Effector memory CD4-positive, alpha-beta T cell (primary cell): ENCODE results near the gene BTBD9.

ENCODE experiments used
- DNase-seq, 3 donors: peaks; one replicate each; pipeline ENCODE4 v3.0.0-alpha.2; 2020
- H3K27ac ChIP-seq: 2 replicates; pipeline ENCODE4 v1.7.0; 2013; ENCODE audit warnings: mild to moderate bottlenecking, low read length, moderate library complexity; ENCODE audit not compliant: insufficient read depth, poor library complexity, severe bottlenecking
- H3K27me3 ChIP-seq: replicated peaks from 2 replicates; pipeline ENCODE4 v1.7.0; 2013; ENCODE audit warnings: mild to moderate bottlenecking, low read length; ENCODE audit not compliant: insufficient read depth, control insufficient read depth, poor library complexity, severe bottlenecking
- H3K36me3 ChIP-seq: 2 replicates; pipeline ENCODE4 v1.7.0; 2013; ENCODE audit warnings: mild to moderate bottlenecking, low read length, moderate library complexity; ENCODE audit not compliant: control insufficient read depth, insufficient read depth
- H3K4me1 ChIP-seq: 2 replicates; pipeline ENCODE4 v1.7.0; 2013; ENCODE audit warnings: low read length, mild to moderate bottlenecking; ENCODE audit not compliant: control insufficient read depth, insufficient read depth, poor library complexity, severe bottlenecking
- H3K4me3 ChIP-seq: 2 replicates; pipeline ENCODE4 v1.7.0; 2013; ENCODE audit warnings: low read length, low read depth, mild to moderate bottlenecking; ENCODE audit not compliant: insufficient read depth, poor library complexity, severe bottlenecking
- H3K9me3 ChIP-seq: 2 replicates; pipeline ENCODE4 v1.7.0; 2013; ENCODE audit warnings: mild to moderate bottlenecking, low read length, moderate library complexity; ENCODE audit not compliant: control insufficient read depth

Gene BTBD9

GRCh38 chr6:38262609-38263008 lies 377.1 kb downstream of the BTBD9 start:
- H3K9me3 ChIP-seq: no peaks in the 10 kb centered on the region
- H3K4me3 ChIP-seq: no peak overlapping the region
- H3K27me3 ChIP-seq: no peaks in the 10 kb centered on the region
- H3K4me1 ChIP-seq: no peaks in the 10 kb centered on the region
- no peaks in the 10 kb centered on the region for H3K36me3 ChIP-seq
- DNase-seq: no peak
- no peak overlapping the region for H3K27ac ChIP-seq

- Histone ChIP-seq H3K27ac (no peak overlapping the region), H3K4me3 (no peak overlapping the region), H3K4me1 (no peaks in the 10 kb centered on the region), H3K27me3 (no peaks in the 10 kb centered on the region), H3K36me3 (no peaks in the 10 kb centered on the region), H3K9me3 (no peaks in the 10 kb centered on the region)
- no peak for DNase-seq
Observed at GRCh38 chr6:38262026-38262425, 377.7 kb downstream of the BTBD9 start.

DNA sequence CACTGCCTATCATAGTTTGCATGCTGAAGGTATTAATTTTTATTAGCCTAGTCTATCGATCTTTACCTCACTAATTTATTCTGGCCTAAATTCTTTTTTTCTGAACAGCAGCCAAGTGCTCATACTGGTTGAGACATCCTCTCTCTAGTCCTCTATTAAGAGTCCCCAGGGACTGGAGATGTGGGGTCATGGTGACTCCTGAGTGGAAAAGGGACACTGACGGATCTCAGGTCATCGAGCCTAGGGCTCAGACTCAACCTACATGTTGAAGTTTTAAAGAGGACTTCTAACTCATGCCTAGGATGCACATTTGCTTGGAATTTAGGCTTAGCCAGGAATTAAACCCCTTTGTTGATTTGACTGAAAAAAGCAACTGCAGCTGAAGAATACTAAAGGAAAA lies 378.1 kb downstream of the BTBD9 start:
- no peak for DNase-seq
- H3K27ac ChIP-seq: no peak overlapping the region

DNA sequence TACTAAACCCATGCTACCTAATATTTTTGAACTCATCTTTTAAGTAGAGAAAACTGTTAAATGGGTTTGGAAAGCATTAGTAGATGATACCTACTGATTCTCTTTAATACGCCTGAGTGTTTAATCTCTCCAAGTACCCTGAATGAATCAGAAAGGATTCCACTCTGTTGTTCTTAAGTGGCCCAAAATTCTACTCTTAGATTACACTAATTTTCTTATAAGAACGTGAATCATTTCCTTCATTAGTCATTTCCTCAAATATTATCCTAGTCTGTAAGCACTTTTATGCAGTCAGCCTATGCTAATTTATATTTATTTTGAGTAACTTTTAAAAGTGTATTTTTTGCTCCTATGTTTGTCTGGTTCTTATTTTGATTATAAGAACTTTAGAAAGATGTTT lies 380.0 kb downstream of the BTBD9 start:
- H3K4me3 ChIP-seq: no peak overlapping the region
- no peaks in the 10 kb centered on the region for H3K27me3 ChIP-seq
- H3K9me3 ChIP-seq: no peaks in the 10 kb centered on the region
- H3K27ac ChIP-seq: no peak overlapping the region
- no peak for DNase-seq
- peaks cover 15% of the 10 kb centered on the region for H3K36me3 ChIP-seq
- H3K4me1 ChIP-seq: no peaks in the 10 kb centered on the region

More for the DNA sequence above, 378.1 kb downstream of the BTBD9 start:
- H3K27me3 ChIP-seq: no peaks in the 10 kb centered on the region
- H3K4me1 ChIP-seq: no peaks in the 10 kb centered on the region
- H3K9me3 ChIP-seq: no peaks in the 10 kb centered on the region
- H3K36me3 ChIP-seq: no peaks in the 10 kb centered on the region
- H3K4me3 ChIP-seq: no peak overlapping the region

GRCh38 chr6:38248500-38249234 lies 391.1 kb downstream of the BTBD9 start:
- Histone ChIP-seq H3K27ac (no peak overlapping the region), H3K4me1 (no peaks in the 10 kb centered on the region), H3K36me3 (no peaks in the 10 kb centered on the region), H3K9me3 (no peaks in the 10 kb centered on the region), H3K27me3 (no peaks in the 10 kb centered on the region), H3K4me3 (no peak overlapping the region)
- DNase-seq: no peak

DNA sequence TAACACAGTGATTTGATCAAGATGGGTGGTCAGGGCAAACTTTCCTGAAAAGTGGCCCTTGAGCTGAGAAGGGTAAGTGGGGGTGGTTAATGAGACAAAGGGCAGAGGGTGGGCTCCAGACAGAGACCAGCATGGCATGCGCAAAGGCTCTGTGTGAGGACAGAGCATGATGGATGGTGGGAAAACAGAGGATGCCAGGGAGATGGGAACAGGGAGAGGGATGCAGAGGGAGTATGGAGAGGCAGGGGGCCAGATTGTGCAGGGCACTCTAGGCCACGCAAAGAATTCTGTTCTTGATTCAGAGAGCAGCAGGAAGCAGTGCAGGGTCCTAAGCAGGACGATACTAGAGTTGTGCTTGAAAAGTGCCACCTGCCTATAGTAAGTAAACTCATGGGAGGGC lies 394.4 kb downstream of the BTBD9 start:
- no peaks in the 10 kb centered on the region for H3K9me3 ChIP-seq
- H3K27me3 ChIP-seq: no peaks in the 10 kb centered on the region
- H3K27ac ChIP-seq: no peak overlapping the region
- no peak overlapping the region for H3K4me3 ChIP-seq
- DNase-seq: no peak
- H3K36me3 ChIP-seq: no peaks in the 10 kb centered on the region
- H3K4me1 ChIP-seq: no peaks in the 10 kb centered on the region

DNA sequence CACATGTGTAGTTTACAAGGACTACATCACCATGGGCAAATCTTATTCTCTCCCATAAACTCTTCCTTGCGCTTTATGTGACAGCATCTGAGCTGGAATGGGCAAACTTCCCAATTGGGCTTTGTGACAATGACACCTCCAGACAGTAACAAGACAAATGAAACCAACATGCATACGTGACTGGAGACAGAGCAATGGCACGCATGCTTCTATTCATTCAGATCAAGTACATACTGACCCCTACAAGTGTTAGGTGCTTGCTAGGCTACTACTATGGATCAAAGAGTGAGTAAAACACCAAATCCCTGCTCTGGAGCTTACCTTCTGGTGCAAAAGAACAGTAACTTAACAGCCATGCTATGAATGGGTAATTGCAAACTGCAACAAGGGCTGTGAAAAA lies 394.9 kb downstream of the BTBD9 start:
- H3K36me3 ChIP-seq: no peaks in the 10 kb centered on the region
- no peak for DNase-seq
- no peak overlapping the region for H3K27ac ChIP-seq
- H3K4me1 ChIP-seq: no peaks in the 10 kb centered on the region
- no peaks in the 10 kb centered on the region for H3K9me3 ChIP-seq
- H3K27me3 ChIP-seq: no peaks in the 10 kb centered on the region
- no peak overlapping the region for H3K4me3 ChIP-seq

- Histone ChIP-seq H3K27me3 (no peaks in the 10 kb centered on the region), H3K4me3 (no peak overlapping the region), H3K36me3 (no peaks in the 10 kb centered on the region), H3K27ac (no peak overlapping the region), H3K9me3 (no peaks in the 10 kb centered on the region), H3K4me1 (no peaks in the 10 kb centered on the region)
- no peak for DNase-seq
Observed at GRCh38 chr6:38241200-38241871, 398.4 kb downstream of the BTBD9 start.

DNA sequence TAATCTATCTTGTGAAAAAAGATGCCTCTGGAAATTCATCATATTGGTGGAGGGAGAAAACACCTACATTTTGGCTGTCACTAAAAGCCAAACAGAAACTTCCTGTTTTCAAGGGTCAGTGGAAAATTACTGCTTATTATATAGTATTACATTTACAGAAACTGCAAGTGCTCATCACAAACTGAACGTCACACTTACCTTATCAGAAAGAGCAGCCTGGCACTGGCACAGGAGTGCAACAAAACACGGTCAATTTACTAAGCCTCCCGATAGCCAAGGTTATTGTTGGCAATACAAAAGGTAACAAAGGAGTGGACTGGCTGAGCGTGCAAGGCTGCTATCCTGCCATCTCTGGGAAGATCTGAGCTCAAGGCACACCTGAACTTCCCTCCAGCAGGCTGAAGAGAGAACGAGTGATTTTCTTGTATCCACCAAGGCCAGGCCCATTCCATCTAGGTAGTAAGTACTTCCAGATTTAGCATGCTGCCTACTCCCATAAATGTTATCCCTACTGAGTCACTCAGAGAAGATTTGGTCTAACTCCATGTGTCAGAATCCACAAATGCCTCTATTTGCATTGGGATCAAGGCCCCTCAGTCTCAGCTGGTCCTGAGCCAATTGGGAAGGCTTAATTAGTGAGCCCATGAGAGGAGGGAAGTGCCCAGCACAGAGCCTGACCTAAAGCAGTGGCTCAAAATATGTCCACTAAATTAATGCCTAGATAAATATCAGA lies 399.8 kb downstream of the BTBD9 start:
- no peak for DNase-seq
- no peaks in the 10 kb centered on the region for H3K9me3 ChIP-seq
- H3K27ac ChIP-seq: no peak overlapping the region

DNA sequence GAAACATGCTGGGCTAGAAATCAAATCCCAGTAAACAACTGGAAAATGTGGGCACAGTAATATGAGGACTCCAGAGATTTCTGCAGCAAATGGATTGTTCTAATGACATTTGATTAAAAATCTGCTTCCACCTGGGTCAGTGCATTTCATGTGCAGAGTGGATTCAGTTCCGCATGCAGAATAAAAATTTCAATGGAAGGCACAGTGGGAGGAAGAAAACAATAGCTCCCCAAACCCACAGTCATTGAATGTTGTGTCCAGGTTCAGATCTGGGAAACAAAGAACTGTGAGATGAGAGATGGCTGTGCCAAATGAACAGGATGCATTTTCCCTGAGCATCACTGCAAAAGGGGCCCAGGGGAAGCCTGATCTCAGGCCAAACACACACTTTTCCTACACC lies 403.1 kb downstream of the BTBD9 start:
- Histone ChIP-seq H3K4me3 (no peak overlapping the region), H3K36me3 (no peaks in the 10 kb centered on the region), H3K27ac (no peak overlapping the region), H3K27me3 (no peaks in the 10 kb centered on the region), H3K4me1 (no peaks in the 10 kb centered on the region), H3K9me3 (no peaks in the 10 kb centered on the region)
- DNase-seq: no peak

More for the DNA sequence above, 399.8 kb downstream of the BTBD9 start:
- H3K4me3 ChIP-seq: no peak overlapping the region
- H3K36me3 ChIP-seq: no peaks in the 10 kb centered on the region
- no peaks in the 10 kb centered on the region for H3K4me1 ChIP-seq
- no peaks in the 10 kb centered on the region for H3K27me3 ChIP-seq
